Muscle of back (tissue), 11 donors: ENCODE results near the gene CTBP1. TPM values are rescaled to one million over a fixed set of nuclear protein-coding genes. Genes with fewer than 3 reads are reported as not detected.

Experiments used
- DNase-seq, 3 donors: peaks; one replicate each; pipeline versions ENCODE4 v3.0.0 to v3.0.0-alpha.2; 2013
- polyA plus RNA-seq, 10 donors: library from polyadenylated mRNA; unstranded; fragments of 120-200 nt; gene quantifications; one replicate each; pipeline ENCODE4 v1.2.1, GENCODE V29; 2013; ENCODE audit not compliant: insufficient read length in 10 of 10

CTBP1 gene
- polyA plus RNA-seq, 10 donors: 80.7 to 142 (median 95.1) TPM

DNA sequence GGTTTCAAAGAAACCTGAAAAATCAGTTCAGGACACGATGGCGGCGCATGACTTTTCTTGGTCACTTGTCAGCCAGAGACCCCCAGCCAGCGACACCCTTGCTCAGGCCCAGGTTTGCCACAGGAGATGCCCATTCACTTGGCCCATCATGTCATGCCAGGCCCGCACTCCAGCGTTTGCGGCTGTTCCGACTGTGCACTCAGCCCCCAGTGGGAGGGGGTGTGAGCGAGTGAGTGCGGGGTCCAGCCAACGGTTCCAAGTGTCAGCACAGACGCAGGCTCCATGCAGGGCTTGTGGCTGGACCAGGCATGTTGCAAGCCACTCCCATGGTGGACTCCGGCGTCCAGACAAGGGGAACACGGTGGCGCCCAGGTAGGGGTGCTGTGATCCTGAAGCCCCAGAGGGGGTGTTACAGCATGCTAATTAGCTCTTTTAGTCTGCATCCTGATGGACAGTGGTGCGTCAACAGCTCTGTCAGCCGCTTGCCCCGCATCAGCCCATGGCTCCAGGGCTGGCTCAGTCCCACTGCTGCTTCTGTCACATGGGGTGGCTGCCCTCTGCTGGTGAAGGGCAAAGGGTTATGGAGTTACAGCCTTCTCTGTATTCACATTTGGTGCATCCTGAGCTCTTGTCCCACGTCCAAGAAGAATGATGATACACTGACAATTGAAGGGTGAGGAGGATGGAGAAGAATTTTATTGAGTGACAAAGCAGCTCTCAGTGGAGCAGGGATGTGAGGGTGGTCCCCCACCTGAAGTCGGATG, 37.0 kb upstream of the CTBP1 start:
- DNase-seq: no peak

GRCh38 chr4:1285151-1285789, 36.3 kb upstream of the CTBP1 start:
- no peak for DNase-seq

DNA sequence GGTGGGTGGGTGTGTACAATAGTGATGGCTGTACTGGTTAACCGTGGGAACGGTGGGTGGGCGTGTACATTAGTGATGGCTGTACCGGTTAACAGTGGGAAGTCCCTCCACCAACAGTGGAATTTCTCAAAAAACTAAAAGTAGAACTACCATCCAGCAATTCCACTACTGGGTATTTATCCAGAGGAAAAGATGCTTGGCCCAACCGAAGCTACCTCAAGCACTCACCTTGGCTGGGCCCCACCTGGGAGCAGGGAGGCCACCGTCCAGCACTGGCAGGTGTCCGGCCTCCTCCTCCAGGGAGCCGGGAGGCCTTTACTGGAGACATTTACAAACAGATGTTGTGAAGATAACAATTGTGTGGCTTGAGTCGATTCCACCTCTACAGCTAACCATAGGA, 34.8 kb upstream of the CTBP1 start:
- no peak for DNase-seq

DNA sequence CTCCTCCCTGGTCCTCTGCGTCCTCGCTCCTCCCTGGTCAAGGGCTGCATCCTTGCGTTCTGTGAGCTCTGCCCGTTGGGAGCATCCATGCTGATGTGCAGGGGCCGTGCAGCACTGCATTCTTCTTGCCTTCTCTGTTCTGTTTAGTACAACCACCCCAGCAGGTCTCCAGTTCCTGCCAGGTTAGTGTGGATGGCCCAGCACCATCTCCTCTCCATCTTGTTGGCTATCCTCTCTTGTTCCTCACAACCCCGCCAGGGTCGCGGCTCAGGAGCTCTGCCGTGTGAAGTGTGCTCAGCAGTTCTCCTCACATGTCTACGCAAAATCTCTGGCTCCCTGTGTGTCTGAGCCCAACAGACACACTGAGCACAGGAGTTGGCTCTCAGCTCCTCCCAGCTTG, 30.3 kb upstream of the CTBP1 start:
- DNase-seq: no peak

- no peak for DNase-seq
Observed at GRCh38 chr4:1277667-1278665, 29.0 kb upstream of the CTBP1 start.

GRCh38 chr4:1276984-1277383, 28.1 kb upstream of the CTBP1 start:
- DNase-seq: no peak

- DNase-seq: no peak
Observed at GRCh38 chr4:1274871-1275270, 25.9 kb upstream of the CTBP1 start.

GRCh38 chr4:1271686-1272085, 22.8 kb upstream of the CTBP1 start:
- no peak for DNase-seq

DNA sequence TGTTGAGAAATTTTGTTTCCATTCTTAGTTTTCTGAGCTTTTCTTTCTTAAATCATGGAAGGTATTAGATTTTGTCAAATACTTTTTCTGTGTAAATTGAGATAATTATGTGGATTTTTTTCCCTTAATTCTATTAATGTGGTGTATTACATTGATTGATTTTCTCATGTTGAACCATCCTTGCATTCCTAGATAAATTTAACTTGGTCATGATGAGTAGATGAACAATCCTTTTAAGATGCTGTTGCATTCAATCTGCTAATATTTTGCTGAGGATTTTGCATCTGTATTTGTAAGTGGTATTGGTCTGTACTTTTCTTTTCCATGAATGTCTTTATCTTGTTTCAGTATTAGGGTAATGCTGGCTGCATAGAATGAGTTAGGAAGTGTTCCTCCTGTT, 20.3 kb upstream of the CTBP1 start:
- no peak for DNase-seq

GRCh38 chr4:1266881-1267763, 18.2 kb upstream of the CTBP1 start:
- no peak for DNase-seq

DNA sequence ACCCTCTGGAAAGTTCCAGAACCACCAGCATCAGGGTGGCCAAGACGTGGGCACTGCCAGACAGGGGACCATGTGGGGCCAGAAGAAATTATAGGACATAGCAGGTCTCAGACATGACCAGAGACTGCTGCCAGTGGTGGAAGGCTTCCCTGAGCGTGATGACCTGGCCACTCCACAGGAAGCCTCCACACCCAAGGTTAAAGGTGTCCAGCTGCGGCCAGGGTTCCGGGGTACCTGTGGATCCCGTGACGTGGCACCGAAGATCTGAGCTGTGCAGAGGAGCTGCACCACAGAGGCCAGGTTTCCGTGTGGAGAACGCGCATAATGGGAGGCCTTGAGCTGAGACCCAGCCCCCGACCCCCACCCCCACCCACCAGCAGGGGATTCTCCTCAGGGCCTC, 16.4 kb upstream of the CTBP1 start:
- DNase-seq: no peak

GRCh38 chr4:1264942-1265341, 16.0 kb upstream of the CTBP1 start:
- no peak for DNase-seq

DNA sequence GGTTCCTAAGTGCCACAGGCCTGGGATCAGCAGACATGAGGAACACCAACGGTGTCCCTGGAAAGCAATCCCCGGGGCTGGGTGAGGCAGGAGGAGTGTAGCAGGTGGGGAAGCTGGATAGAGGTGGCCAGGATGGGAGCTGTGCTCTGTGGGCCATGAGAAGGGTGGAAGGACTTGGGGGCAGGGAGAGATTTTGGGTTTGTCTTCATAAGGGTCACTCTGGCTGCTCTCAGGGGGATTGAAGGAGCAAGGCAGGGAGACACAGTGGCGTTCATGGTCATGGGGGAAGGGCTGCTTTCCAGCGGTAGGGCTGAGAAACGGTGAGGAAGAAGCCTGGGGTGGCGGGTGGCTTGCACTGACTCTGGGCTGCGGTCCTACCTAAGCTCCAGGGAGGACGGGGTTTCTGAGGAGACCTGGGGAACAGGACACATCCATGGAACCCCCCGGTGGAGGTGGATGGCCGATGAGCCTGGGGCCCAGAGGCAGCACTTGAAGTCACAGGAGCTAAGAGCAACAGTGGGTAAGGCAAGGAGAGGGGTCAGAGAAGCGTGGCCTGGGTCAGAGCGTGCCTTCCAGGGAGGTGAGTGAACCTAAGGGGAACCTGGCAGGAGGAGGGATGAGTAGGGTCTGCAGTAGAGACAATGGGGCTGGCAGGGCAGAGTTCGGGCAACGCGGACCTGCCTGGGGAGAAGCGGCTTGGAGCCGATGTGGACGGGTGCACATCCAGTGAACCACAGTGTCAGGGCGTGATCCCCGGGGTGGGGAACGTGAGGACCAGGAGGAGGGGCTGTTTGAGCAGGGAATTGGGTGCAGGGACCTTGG, 12.4 kb upstream of the CTBP1 start:
- DNase-seq: no peak

DNA sequence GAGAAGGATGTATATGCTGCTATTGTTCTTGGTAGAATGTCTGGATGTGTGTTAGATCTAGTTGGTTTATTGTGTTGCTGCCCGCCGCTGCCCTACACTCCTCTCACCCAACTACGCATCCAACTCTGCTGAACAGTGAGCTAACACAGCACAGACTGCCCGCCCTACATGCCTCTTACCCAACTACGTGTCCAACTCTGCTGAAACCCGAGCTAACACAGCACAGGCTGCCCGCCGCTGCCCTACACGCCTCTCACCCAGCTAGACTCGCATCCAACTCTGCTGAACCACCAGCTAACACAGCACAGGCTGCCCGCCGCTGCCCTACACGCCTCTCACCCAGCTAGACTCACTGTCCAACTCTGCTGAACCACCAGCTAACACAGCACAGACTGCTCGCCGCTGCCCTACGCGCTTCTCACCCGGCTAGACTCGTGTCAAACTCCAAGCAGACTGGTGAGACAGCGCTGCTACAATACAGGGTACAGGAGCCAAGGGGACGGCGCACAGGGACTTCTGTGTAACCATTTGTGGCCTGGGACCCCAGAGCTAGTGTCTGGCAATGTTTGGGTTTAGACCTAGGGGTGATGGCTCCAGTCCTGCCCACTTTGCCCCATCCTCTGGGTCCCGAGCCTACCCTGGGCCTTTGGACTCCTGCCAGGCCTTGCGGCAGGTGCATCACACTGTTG, 11.6 kb upstream of the CTBP1 start:
- DNase-seq: no peak

- DNase-seq: no peak
Observed at GRCh38 chr4:1259966-1260365, 11.0 kb upstream of the CTBP1 start.

DNA sequence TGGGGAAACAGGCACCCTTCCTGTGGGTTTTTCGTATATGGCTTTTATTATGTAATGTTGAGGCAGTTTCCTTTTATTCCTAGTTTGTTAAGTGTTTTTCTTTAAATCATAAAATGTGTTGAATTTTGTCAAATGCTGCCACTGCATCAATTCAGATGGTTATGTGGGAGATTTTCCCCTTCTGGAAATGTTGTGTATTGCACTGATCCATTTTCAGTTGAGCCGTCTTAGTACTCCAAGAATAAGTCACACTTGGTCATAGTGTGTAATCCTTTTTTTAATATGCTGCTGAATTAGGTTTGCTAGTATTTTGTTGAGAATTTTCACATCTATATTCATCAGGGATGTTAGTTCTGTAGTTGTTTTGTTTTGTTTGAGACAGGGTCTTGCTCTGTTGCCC, 9.5 kb upstream of the CTBP1 start:
- DNase-seq: no peak

DNA sequence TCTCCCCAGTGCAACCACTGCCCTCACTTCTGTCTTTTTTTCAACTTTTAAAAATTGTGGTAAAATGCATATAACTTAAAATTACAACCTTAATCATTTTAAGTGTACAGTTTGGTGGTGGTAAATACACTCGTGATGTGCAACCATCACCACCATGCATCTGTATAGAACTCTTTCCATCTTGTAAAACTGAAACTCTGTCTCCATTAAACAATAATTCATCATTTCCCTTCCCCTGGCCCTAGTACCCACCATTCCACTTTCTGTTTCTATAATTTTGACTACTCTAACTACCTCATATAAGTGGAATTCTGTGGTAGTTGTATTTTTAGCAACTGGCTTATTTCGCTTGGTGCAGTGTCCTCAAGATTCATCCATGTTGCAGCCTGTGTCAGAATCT, 6.8 kb upstream of the CTBP1 start:
- DNase-seq: no peak

DNA sequence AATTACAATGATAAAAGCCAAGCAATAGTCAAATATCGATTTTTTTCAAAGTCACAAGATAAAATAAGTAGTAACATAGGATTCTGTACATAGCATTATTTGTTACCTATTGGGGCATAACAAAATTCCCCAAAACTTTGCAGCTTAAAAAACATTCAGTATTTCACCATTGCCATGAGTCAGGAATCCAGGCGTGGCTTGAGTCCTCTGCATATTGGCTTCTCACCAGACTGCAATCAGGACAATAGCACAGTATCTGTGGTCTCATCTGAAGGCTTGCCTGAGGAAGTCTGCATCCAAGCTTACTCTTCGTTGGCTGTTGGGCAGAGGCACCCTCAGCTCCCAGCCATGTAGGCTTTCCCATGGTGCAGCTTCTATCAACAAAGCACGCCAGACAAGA, 6.2 kb upstream of the CTBP1 start:
- DNase-seq: no peak

DNA sequence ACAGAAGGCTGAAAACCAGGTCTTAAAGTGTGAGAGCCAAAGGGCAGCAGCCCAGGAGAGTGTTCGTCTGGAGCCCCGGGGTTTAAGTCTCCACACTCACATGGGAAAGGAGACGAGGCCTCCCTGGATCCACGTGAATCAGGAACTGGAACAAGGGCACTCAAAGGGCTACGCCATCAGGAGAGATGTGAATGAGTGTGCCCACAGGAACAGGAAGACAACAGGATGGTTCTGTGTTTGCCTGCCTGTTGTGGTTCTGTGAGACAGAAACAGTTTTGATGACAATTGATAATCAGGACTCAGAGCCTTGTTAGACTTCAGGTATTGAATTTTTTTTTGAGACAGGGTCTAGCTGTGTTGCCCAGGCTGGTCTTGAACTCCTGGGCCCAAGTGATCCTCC, 4.9 kb upstream of the CTBP1 start:
- DNase-seq: no peak

DNA sequence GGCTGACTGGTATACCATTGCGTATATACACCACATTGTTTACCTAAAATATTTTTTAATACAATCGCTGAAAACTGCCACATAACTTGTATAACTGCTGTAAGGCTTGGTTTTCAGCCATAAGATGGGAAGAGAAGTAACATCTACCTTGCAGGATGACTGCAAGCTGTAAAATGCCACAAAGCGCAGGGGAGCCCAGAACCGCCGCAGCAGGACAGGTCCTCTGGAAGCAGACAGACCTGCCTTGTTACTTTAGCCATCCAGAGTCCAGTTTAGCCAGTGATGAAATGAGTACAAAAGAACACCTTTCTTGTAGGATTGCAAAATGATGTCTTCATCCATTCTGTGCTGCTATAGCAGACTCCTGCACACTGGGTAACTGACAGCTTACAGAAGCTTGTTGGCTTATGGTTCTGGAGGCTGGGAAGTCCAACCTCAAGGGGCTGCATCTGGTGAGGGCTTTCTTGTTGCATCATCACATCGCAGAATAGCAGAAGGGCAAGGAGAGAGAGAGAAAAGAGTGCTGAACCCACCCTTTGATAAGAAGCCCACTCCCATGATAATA, 4.1 kb upstream of the CTBP1 start:
- no peak for DNase-seq
